ENCODE measurements around the gene PTPRN2. TPM values are rescaled to one million over a fixed set of nuclear protein-coding genes. Genes with fewer than 3 reads are reported as not detected.
"Not testable (repeated sequence)": the region's sequence is repeated elsewhere in the genome, so short reads cannot be mapped to it uniquely, and the experiment has no call there.

The PTPRN2 gene
- polyA plus RNA-seq, 6 donors from 2014 or later: 1.4 to 4.6 (median 3.8) TPM

DNA sequence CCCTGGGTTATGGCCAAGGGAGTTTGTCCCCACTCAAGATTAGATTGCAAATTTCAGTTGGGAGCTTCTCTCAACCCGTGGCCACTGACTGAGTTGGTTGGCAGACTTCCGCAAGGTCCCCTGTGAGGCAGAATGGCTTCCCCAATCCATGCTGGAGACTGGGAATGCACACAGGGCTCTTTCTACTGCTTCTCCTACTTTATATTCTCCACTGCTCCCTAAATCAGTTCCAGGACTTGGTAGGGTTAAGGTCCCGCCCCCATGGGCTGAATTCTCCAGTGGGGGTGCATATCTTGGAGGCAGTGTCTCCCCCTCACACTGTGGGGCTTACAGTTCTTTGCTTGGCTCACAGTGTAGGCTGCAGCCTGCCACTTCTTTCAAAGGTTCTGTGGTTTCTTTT is 404.2 kb downstream of the PTPRN2 start:
- ATAC-seq (ENCODE audit: low read depth in 2 of 2) (no peak), DNase-seq (no peak)
- Mint-ChIP-seq H3K36me3 (no peaks in the 10 kb centered on the region), H3K27ac (no peak overlapping the region), H3K27me3 (no peaks in the 10 kb centered on the region), H3K4me3 (peak overlapping the region in 1 of 8 donors; percentile 44), H3K4me1 (no peaks in the 10 kb centered on the region), H3K9me3 (peaks cover 0 to 24% (median 14%) of the 10 kb centered on the region in 7 donors)

DNA sequence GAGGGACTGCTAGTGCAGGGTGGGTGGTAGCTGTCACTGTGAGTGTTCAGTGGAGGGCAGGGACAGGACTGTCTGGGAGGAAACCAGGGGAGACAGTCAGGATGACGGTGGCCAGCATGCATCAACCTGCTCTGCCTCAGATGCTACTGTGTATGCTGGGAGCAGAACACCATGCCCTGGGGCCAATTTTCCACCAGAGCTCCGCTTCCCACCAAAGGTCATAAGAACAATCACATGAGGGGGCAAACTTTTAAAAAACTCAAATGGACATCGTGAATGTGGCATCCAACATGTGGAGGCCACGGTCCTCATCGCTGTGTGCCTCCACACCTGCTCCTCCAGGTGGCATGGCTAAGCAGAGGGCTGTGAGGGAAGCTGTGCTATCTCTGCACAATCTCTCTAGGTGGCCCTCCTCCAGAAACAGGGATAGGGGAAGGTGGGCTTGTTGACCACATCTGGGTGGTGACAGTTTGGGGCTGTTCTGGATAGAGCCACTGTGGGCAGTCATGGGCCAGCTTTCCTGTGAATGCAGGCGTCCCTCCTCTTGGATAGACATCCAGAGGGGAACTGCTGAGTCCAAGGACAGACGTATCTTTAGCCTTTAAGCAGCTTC is 411.0 kb downstream of the PTPRN2 start:
- no peak overlapping the region for H3K4me3 Mint-ChIP-seq
- no peak for DNase-seq
- peak overlapping the region in 1 of 6 donors; percentile 30 for H3K27ac Mint-ChIP-seq
- peaks cover 0 to 24% of the 10 kb centered on the region in 2 donors for H3K36me3 Mint-ChIP-seq
- H3K9me3 Mint-ChIP-seq: peaks cover 17 to 47% (median 39%) of the 10 kb centered on the region in 7 donors
- no peaks in the 10 kb centered on the region for H3K27me3 Mint-ChIP-seq
- ATAC-seq (ENCODE audit: low read depth in 2 of 2): no peak
- no peaks in the 10 kb centered on the region for H3K4me1 Mint-ChIP-seq

DNA sequence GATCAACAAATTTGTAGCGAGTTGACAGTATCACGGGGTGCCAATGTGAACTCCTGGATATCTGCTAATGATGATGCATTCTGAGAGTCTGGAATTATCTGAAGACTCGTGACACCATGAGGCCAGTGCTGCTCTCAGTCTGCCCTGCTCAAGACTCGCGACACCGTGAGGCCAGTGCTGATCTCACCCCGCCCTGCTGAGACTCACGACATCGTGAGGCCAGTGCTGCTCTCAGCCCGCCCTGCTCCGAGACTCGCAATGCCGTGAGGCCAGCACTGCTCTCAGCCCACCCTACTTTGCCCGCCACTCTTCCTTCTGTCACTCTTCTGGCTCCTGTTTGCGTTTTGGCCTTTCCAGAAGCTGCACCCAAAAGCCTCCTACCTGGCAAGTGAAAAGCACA is 411.8 kb downstream of the PTPRN2 start:
- no peak for DNase-seq
- no peaks in the 10 kb centered on the region for H3K4me1 Mint-ChIP-seq
- no peaks in the 10 kb centered on the region for H3K27me3 Mint-ChIP-seq
- ATAC-seq (ENCODE audit: low read depth in 2 of 2): no peak
- peaks cover 0 to 24% of the 10 kb centered on the region in 2 donors for H3K36me3 Mint-ChIP-seq
- peaks cover 15 to 44% (median 39%) of the 10 kb centered on the region in 7 donors for H3K9me3 Mint-ChIP-seq
- H3K27ac Mint-ChIP-seq: no peak overlapping the region
- H3K4me3 Mint-ChIP-seq: no peak overlapping the region

DNA sequence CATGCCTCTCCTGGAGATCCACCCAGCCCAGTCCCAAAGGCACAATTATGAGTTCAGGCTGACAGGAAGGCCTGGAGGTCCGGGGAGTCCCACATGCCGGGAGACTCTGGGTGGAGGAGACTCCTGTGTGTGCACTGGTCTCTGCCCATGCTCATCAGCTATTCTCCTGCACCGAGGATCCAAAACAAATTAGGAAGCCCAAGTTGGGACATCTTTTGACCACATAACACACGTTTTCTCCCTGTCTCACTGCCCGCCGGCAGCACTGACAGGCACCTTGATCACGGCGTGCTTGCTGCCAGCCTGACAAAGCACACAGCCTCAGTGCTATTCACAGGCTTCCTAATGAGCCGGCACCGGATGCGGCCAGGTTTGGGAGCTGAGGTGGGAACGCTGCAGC is 412.7 kb downstream of the PTPRN2 start:
- Mint-ChIP-seq H3K4me1 (no peaks in the 10 kb centered on the region), H3K27me3 (no peaks in the 10 kb centered on the region), H3K9me3 (peaks cover 14 to 44% (median 39%) of the 10 kb centered on the region in 7 donors), H3K27ac (no peak overlapping the region), H3K4me3 (no peak overlapping the region), H3K36me3 (peaks cover 0 to 24% of the 10 kb centered on the region in 2 donors)
- DNase-seq (no peak), ATAC-seq (ENCODE audit: low read depth in 2 of 2) (no peak)

DNA sequence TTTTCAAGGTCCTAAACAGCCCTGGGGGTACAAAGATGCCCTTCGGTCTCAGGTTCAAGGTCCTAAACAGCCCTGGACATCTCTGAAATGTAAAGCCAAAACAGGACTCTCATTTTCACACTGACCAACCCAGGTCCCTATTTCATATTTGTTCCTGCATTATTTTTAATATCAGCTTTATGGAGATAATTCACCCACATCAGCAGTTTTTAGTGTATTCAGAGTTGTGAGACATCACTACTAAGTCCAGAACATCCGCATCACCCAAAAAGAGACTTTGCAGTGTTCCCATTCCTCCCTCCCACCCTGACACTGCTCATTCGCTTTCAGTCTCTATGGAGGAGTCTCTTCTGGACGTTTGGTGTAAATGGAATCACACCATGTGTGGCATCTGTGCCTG is 420.2 kb downstream of the PTPRN2 start:
- Mint-ChIP-seq H3K9me3 (peaks cover 11 to 29% (median 17%) of the 10 kb centered on the region in 7 donors), H3K27me3 (no peaks in the 10 kb centered on the region), H3K27ac (no peak overlapping the region), H3K36me3 (peaks cover 0 to 12% of the 10 kb centered on the region in 2 donors), H3K4me3 (no peak overlapping the region), H3K4me1 (no peaks in the 10 kb centered on the region)
- ATAC-seq (ENCODE audit: low read depth in 2 of 2) (no peak), DNase-seq (no peak)

DNA sequence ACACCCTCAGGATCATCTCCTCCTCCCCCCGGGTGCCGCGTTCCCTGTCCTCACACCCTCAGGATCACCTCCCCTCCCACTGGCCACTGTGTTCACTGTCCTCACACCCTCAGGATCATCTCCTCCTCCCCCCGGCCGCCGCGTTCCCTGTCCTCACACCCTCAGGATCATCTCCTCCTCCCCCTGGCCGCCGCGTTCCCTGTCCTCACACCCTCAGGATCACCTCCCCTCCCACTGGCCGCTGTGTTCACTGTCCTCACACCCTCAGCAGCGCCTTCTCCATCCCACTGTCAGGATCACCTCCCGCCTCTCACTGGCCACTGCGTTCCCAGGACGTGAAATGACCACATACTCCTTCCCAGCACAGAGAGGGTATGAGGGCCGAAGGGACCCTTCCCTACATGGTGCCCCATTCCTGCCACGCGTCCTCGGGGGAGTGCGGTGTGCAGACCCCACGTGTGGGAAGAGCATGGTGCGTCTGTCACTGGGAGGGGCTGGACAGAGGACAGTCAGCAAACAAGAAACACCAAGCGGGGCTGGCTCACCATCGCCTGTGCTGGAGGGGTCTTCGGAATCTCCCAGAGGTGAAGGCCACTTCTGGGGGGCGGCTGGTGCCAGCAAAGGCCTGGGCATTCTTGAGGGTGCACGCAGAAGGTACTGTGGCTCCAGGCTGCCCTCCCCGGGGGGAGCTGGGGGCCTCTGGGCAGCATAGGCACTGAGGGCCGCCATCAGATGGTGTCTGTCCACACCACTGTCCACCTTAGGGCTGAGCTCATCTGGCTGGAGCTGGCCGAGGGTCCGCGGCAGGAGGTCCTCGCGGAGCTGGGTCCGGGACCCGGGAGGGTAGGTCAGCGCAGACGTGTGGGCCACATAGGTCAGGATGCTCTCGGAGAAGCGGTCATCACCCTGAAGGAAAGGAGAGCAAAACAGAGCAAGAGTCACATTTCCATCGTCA is 421.0 kb downstream of the PTPRN2 start:
- H3K27me3 Mint-ChIP-seq: no peaks in the 10 kb centered on the region
- H3K27ac Mint-ChIP-seq: no peak overlapping the region
- no peaks in the 10 kb centered on the region for H3K4me1 Mint-ChIP-seq
- no peak overlapping the region for H3K4me3 Mint-ChIP-seq
- H3K36me3 Mint-ChIP-seq: peaks cover 0 to 8% of the 10 kb centered on the region in 2 donors
- ATAC-seq (ENCODE audit: low read depth in 2 of 2) (no peak), DNase-seq (no peak)
- peaks cover 11 to 26% (median 15%) of the 10 kb centered on the region in 7 donors for H3K9me3 Mint-ChIP-seq

DNA sequence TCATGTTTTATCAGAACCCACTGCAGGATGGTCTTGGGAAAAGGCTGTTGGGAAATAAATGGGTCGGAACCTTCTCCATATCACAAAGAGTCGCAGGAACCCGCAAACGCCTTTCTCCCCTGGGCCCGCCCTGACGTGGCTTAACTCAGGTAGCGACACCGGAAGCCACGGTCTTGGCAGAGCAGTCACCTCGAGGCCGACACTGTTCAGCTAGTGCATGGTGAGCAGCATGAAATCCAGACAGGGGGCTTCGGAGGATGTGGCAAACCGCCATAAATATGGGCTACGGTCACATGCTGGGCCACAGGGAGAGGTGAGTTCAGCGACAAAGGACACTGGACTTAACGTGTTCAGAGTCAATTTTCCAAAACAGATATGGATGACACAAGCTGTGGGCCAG is 421.9 kb downstream of the PTPRN2 start:
- peaks cover 0 to 8% of the 10 kb centered on the region in 2 donors for H3K36me3 Mint-ChIP-seq
- H3K4me1 Mint-ChIP-seq: no peaks in the 10 kb centered on the region
- H3K4me3 Mint-ChIP-seq: no peak overlapping the region
- H3K27me3 Mint-ChIP-seq: no peaks in the 10 kb centered on the region
- DNase-seq: no peak
- H3K27ac Mint-ChIP-seq: no peak overlapping the region
- no peak for ATAC-seq (ENCODE audit: low read depth in 2 of 2)
- H3K9me3 Mint-ChIP-seq: peaks cover 11 to 26% (median 17%) of the 10 kb centered on the region in 7 donors

DNA sequence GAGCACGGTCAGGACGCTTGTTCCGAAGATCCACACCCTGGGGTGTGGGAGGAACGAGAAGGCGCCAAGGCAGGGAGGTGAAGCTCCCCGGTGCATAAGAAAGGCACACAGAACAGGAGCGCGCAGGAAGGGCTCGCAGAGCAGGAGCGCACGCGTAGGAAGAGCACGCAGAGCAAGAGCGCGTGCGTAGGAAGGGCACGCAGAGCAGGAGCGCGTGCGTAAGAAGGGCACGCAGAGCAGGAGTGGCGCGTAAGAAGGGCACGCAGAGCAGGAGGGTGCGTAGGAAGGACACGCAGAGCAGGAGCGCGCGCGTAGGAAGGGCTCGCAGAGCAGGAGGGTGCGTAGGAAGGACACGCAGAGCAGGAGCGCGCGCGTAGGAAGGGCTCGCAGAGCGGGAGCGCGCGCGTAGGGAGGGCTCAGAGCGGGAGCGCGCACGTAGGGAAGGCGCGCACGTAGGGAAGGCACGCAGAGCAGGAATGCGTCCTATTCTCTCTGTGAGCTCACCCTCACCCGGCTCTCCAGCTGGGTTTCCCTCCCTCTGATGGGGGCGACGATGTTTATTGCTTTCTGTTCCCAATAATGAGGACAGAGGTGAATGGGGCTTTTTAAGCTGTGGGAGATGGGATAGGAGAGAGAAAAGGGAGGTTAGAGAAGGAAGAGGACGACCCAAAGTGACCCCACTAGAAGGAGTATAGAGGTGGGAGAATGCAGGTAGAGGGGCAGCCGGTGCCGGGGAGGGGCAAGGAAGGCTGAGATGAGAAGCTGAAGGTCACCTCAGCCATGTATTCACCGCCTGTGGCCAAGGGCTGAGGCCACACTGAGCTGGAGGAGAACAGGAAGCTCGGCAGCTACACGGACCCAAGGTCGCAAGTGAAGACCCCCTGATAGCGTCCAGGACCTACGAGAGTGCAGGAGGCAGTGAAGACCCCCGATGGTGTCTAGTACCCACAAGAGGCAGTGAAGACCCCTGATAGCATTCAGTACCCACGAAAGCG is 423.2 kb downstream of the PTPRN2 start:
- Mint-ChIP-seq H3K27ac (no peak overlapping the region), H3K4me3 (peak overlapping the region in 2 of 8 donors; percentile 13 to 75), H3K27me3 (no peaks in the 10 kb centered on the region), H3K36me3 (peaks cover 0 to 8% of the 10 kb centered on the region in 2 donors), H3K4me1 (no peaks in the 10 kb centered on the region), H3K9me3 (peaks cover 11 to 26% (median 17%) of the 10 kb centered on the region in 7 donors)
- DNase-seq (no peak), ATAC-seq (ENCODE audit: low read depth in 2 of 2) (no peak)

DNA sequence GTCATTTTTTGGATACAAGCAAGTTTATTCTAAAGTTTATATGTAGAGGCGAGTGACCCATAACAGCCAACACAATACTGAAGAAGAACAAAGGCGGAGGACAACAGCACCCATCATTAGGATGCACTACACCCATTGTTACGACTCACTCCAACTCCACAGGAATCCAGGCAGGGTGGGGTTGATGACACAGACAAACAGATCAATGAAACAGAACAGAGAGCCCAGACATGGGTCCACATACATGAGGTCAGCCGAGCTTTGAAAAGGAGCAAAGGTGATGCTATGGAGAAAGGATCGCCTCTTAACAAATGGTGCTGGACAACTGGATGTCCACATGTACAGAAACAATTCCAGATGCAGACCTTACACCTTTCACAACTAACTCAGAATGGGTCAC is 426.4 kb downstream of the PTPRN2 start:
- Mint-ChIP-seq H3K9me3 (peaks cover 12 to 29% (median 18%) of the 10 kb centered on the region in 7 donors), H3K4me3 (no peak overlapping the region), H3K27me3 (no peaks in the 10 kb centered on the region), H3K36me3 (peaks cover 0 to 8% of the 10 kb centered on the region in 2 donors), H3K27ac (no peak overlapping the region), H3K4me1 (no peaks in the 10 kb centered on the region)
- ATAC-seq (ENCODE audit: low read depth in 2 of 2): no peak
- DNase-seq: no peak

DNA sequence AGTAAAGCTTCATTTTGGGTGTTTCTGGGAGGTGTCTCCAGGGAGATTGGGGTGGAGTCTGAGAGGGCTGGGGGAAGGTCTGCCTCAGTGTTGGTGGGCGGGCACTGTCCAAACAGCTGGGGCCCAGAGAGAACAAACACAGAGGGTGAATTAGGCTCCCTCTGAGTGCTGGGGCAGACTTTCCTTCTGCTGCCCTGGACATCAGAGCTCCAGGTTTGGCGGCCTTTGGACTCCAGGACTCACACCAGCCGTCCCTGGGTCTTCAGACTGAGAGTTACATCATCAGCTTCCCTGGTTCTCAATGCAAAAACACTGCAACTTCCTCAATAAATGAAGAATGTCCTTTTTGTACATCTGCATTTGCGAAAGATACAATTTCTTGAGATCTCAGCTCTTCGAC is 427.4 kb downstream of the PTPRN2 start:
- DNase-seq (no peak), ATAC-seq (ENCODE audit: low read depth in 2 of 2) (no peak)
- Mint-ChIP-seq H3K27ac (peak overlapping the region in 1 of 6 donors; percentile 28), H3K27me3 (no peaks in the 10 kb centered on the region), H3K36me3 (peaks cover 0 to 8% of the 10 kb centered on the region in 2 donors), H3K4me1 (no peaks in the 10 kb centered on the region), H3K4me3 (no peak overlapping the region), H3K9me3 (peaks cover 16 to 35% (median 23%) of the 10 kb centered on the region in 7 donors)

DNA sequence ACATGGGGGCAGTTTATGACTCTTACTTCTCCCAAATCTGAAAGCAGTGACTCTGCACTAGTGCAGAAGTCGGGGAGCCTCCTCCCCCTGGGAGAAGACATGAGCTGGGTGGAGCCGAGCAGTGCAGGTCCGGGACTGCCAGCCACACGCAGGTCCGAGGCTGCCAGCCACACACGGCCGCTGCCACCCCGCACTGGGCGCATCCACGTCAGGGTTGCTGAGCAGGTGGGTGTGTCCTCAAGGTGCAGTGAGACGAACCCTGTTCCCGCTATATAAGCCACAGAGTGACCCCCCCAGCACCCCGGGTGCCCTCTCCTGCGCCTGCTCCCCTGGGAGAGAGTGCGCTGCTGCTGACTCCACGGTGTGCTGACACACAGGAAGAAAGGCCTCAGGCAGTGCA is 430.2 kb downstream of the PTPRN2 start:
- H3K9me3 Mint-ChIP-seq: peaks cover 7 to 19% (median 11%) of the 10 kb centered on the region in 7 donors
- DNase-seq (no peak), ATAC-seq (ENCODE audit: low read depth in 2 of 2) (no peak)
- H3K36me3 Mint-ChIP-seq: peaks cover 0 to 4% of the 10 kb centered on the region in 2 donors
- no peaks in the 10 kb centered on the region for H3K4me1 Mint-ChIP-seq
- no peaks in the 10 kb centered on the region for H3K27me3 Mint-ChIP-seq
- no peak overlapping the region for H3K4me3 Mint-ChIP-seq
- no peak overlapping the region for H3K27ac Mint-ChIP-seq

DNA sequence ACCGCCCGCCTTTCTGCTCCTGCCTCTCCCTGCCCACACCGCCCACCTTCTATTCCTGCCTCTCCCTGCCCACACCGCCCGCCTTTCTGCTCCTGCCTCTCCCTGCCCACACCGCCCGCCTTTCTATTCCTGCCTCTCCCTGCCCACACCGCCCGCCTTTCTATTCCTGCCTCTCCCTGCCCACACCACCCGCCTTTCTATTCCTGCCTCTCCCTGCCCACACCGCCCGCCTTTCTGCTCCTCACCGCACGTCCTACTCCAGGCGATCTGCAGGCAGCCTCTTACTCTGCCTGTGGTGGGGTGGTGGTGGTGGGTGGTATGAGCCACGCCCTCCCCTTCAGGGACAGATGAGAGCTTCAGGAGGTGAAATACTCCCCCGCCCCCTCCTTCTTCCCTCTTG is 436.4 kb downstream of the PTPRN2 start:
- H3K9me3 Mint-ChIP-seq: peaks cover 5 to 15% (median 8%) of the 10 kb centered on the region in 7 donors
- not testable (repeated sequence) for ATAC-seq (ENCODE audit: low read depth in 2 of 2); H3K36me3 Mint-ChIP-seq; DNase-seq; H3K27me3 Mint-ChIP-seq; H3K4me1 Mint-ChIP-seq; H3K4me3 Mint-ChIP-seq; H3K27ac Mint-ChIP-seq

DNA sequence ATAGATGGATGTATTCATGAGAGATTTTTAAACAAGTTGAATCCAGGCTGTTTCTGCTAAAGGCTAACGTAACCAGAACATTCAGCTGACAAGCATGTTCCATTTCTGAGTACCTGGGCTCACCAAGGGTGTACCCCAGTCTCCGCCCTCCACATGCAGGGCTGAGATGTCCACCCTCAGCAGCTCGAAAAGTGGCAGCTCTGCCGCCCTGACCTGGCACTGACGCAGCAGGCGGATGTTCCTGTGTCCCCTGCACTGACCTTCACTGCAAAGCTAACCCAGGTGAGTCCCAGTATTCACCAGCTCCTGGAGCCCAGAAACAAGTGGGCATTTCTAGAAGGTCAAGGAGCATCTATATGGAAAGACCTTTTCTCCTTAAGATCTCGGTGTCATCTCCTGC is 437.4 kb downstream of the PTPRN2 start:
- Mint-ChIP-seq H3K4me3 (no peak overlapping the region), H3K4me1 (no peaks in the 10 kb centered on the region), H3K36me3 (peaks cover 0 to 4% of the 10 kb centered on the region in 2 donors), H3K27me3 (no peaks in the 10 kb centered on the region), H3K27ac (no peak overlapping the region), H3K9me3 (peaks cover under 1 to 13% (median 6%) of the 10 kb centered on the region in 7 donors)
- ATAC-seq (ENCODE audit: low read depth in 2 of 2): no peak
- DNase-seq: no peak
